Loucy (cell line): ENCODE results near the gene POPDC3.

Experiments
- H2AFZ ChIP-seq: fragments of 200-600 bp; sonication (generic); 2 replicates; pipeline ENCODE4 v1.6.0; 2016; ENCODE audit warnings: antibody characterized with exemption, mild to moderate bottlenecking, low read length, moderate library complexity
- H3F3A ChIP-seq: fragments of 200-600 bp; 2 replicates; pipeline ENCODE4 v1.6.0; 2016; ENCODE audit warnings: antibody characterized with exemption, low read depth, mild to moderate bottlenecking
- H3K27me3 ChIP-seq: fragments of 200-600 bp; sonication (generic); 2 replicates; pipeline ENCODE4 v1.6.1; 2014; ENCODE audit warnings: low read length, mild to moderate bottlenecking; ENCODE audit not compliant: insufficient read depth, poor library complexity, severe bottlenecking
- H3K36me3 ChIP-seq: fragments of 200-600 bp; sonication (generic); 2 replicates; pipeline ENCODE4 v1.6.1; 2016; ENCODE audit warnings: low read length; ENCODE audit not compliant: insufficient read depth
- H3K4me1 ChIP-seq: fragments of 200-600 bp; sonication (generic); 2 replicates; pipeline ENCODE4 v1.5.1; 2014; ENCODE audit warnings: low read length, mild to moderate bottlenecking; ENCODE audit not compliant: insufficient read depth, poor library complexity, severe bottlenecking
- H3K4me2 ChIP-seq: fragments of 200-600 bp; sonication (generic); 2 replicates; pipeline ENCODE4 v1.6.0; 2014; ENCODE audit warnings: antibody characterized with exemption, low read length, low read depth, mild to moderate bottlenecking; ENCODE audit not compliant: poor library complexity, severe bottlenecking
- H3K4me3 ChIP-seq: fragments of 200-600 bp; sonication (generic); 2 replicates; pipeline ENCODE4 v1.5.1; 2014; ENCODE audit warnings: low read length, mild to moderate bottlenecking, mixed read lengths; ENCODE audit not compliant: poor library complexity, severe bottlenecking
- H3K79me2 ChIP-seq: fragments of 200-600 bp; sonication (generic); 2 replicates; pipeline ENCODE4 v1.6.1; 2014; ENCODE audit warnings: low read length; ENCODE audit not compliant: insufficient read depth
- H3K9ac ChIP-seq: fragments of 200-600 bp; sonication (generic); 2 replicates; pipeline ENCODE4 v1.6.0; 2014; ENCODE audit warnings: mild to moderate bottlenecking, low read depth, low read length, moderate library complexity; ENCODE audit not compliant: poor library complexity, severe bottlenecking
- H3K9me2 ChIP-seq: fragments of 200-600 bp; sonication (generic); replicated peaks from 2 replicates; pipeline ENCODE4 v1.6.1; 2016; ENCODE audit warnings: low read depth, low read length, mixed read lengths
- H3K9me3 ChIP-seq: fragments of 200-600 bp; sonication (generic); 2 replicates; pipeline ENCODE4 v1.6.1; 2014; ENCODE audit warnings: mild to moderate bottlenecking, antibody characterized with exemption, low read length, low read depth; ENCODE audit not compliant: insufficient read depth
- H4K20me1 ChIP-seq: fragments of 200-600 bp; sonication (generic); 2 replicates; pipeline ENCODE4 v1.6.0; 2014; ENCODE audit warnings: antibody characterized with exemption, low read length, mild to moderate bottlenecking; ENCODE audit not compliant: insufficient read depth, poor library complexity, severe bottlenecking
- EZH2phosphoT487 ChIP-seq: fragments of 200-600 bp; IDR thresholded peaks from 2 replicates; pipeline ENCODE4 v1.6.1; 2018; ENCODE audit warnings: antibody characterized with exemption, mild to moderate bottlenecking, moderate library complexity, borderline replicate concordance
- TF ChIP-seq, protein P1 (sequence below): fragments of 200-600 bp; sonication (generic); conservative IDR thresholded peaks from 2 replicates; pipeline ENCODE4 v1.5.1; 2014; ENCODE audit warnings: mild to moderate bottlenecking, antibody characterized with exemption, low read length

The POPDC3 gene

DNA sequence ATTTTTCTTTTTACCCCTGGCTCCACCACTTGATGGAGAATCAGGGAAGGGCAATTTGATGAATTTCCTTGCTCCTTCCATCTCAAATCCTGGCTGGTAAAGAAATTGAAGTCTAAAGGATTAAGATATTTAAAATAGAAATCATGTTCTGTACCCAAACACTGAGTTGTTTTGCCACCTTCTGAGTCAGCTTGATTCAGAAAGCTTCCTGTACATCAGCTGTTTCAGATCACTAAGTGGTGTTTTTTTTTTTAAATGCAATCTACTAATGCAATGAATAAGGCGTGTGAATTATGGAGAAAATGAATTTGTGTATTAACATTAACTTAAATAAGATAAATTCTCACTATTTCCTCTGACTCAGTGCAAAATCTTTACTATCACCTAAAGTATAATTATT, 11.5 kb upstream of the POPDC3 start:
- Histone ChIP-seq H3K9ac (no peak overlapping the region), H3K79me2 (no peaks in the 10 kb centered on the region), H3K4me1 (no peaks in the 10 kb centered on the region), H3F3A (no peaks in the 10 kb centered on the region), H2AFZ (no peak overlapping the region), H3K9me3 (no peaks in the 10 kb centered on the region), H3K9me2 (no peaks in the 10 kb centered on the region), H3K27me3 (no peaks in the 10 kb centered on the region), H3K4me3 (no peak overlapping the region), H4K20me1 (no peaks in the 10 kb centered on the region), H3K36me3 (no peaks in the 10 kb centered on the region), H3K4me2 (no peak overlapping the region)
- TF ChIP-seq, protein P1, sequence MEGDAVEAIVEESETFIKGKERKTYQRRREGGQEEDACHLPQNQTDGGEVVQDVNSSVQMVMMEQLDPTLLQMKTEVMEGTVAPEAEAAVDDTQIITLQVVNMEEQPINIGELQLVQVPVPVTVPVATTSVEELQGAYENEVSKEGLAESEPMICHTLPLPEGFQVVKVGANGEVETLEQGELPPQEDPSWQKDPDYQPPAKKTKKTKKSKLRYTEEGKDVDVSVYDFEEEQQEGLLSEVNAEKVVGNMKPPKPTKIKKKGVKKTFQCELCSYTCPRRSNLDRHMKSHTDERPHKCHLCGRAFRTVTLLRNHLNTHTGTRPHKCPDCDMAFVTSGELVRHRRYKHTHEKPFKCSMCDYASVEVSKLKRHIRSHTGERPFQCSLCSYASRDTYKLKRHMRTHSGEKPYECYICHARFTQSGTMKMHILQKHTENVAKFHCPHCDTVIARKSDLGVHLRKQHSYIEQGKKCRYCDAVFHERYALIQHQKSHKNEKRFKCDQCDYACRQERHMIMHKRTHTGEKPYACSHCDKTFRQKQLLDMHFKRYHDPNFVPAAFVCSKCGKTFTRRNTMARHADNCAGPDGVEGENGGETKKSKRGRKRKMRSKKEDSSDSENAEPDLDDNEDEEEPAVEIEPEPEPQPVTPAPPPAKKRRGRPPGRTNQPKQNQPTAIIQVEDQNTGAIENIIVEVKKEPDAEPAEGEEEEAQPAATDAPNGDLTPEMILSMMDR = no peak
- TF ChIP-seq EZH2phosphoT487 = no peak

DNA sequence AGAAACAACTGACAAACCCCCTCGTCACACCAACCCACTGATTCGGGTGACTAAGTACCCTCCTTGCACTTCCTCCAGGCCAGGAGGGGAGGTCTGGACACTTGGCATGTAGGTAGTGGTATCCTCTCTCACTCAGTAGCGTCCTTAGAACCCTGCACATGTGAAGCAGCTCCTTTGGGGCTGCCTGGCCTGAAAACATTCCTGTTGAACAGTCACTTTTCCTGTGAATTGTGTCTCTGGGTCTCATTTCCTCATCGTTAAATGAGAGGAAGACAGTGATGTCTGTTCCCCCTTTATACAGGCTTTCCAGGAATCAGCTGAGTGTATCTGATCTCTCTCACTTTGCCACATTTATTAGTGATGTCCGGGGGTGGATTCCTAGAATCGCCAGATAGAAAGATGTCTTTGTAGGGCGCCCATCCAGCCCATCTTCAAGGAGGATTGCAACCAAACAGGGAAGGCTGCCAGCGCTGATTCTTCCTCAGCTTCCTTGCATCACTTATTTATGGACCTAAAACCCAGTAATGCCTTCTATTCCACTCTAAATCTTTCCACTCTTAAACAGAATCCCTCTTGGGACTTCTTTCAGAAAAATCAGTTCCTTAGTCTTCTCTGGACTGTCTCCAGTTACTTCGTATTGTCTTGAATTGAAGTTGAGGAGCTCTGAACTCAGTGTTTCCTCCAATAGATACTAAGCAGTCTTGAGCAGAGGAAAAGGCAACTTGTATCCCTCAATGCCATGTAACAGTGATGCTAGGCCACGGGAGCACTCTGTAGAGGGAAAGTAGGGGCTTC, 9.4 kb upstream of the POPDC3 start:
- H3K4me2 ChIP-seq = no peak overlapping the region
- no peaks in the 10 kb centered on the region for H3K9me2 ChIP-seq
- TF ChIP-seq EZH2phosphoT487 = no peak
- TF ChIP-seq, protein P1 = no peak
- H3F3A ChIP-seq = no peaks in the 10 kb centered on the region
- no peaks in the 10 kb centered on the region for H3K27me3 ChIP-seq
- H3K36me3 ChIP-seq = no peaks in the 10 kb centered on the region
- no peak overlapping the region for H2AFZ ChIP-seq
- H3K9me3 ChIP-seq = no peaks in the 10 kb centered on the region
- no peaks in the 10 kb centered on the region for H4K20me1 ChIP-seq
- no peaks in the 10 kb centered on the region for H3K4me1 ChIP-seq
- H3K79me2 ChIP-seq = no peaks in the 10 kb centered on the region
- H3K9ac ChIP-seq = no peak overlapping the region
- H3K4me3 ChIP-seq = no peak overlapping the region

DNA sequence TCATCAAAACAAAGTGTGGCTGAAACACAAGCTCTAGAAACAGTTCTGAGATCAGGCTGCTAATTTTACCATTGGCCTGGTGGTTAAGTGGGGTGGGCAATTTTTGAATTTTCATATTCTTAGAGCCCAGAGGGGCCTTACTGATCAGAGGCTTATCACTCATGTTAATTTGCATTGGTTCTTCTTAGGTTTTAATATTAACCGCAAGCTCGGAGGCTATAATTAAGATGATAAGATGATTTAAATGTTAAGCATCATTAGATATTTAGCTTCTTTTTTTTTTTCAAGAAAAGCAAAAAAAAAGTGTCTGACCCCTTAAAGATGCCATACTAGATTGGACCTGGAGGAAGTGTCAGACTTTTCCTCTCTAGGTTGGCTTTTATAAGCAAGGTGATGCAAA, 8.4 kb upstream of the POPDC3 start:
- no peaks in the 10 kb centered on the region for H3F3A ChIP-seq
- H3K4me1 ChIP-seq = no peaks in the 10 kb centered on the region
- H3K9me2 ChIP-seq = no peaks in the 10 kb centered on the region
- H3K9ac ChIP-seq = no peak overlapping the region
- no peak overlapping the region for H2AFZ ChIP-seq
- no peaks in the 10 kb centered on the region for H3K79me2 ChIP-seq
- H3K36me3 ChIP-seq = no peaks in the 10 kb centered on the region
- H4K20me1 ChIP-seq = no peaks in the 10 kb centered on the region
- no peaks in the 10 kb centered on the region for H3K9me3 ChIP-seq
- TF ChIP-seq, protein P1 = no peak
- no peak for TF ChIP-seq EZH2phosphoT487
- H3K4me2 ChIP-seq = no peak overlapping the region
- no peak overlapping the region for H3K4me3 ChIP-seq
- no peaks in the 10 kb centered on the region for H3K27me3 ChIP-seq
